GM21367 (cell line): ENCODE measurements around the gene UQCRC2.
"Not testable (repeated sequence)": the region's sequence is repeated elsewhere in the genome, so short reads cannot be mapped to it uniquely, and the experiment has no call there.

Experiments
- ATAC-seq: cut with Tn5 transposase; IDR thresholded peaks from one replicate; pipeline ENCODE4 v1.9.1; 2021; ENCODE audit not compliant: unreplicated experiment

UQCRC2 gene

DNA sequence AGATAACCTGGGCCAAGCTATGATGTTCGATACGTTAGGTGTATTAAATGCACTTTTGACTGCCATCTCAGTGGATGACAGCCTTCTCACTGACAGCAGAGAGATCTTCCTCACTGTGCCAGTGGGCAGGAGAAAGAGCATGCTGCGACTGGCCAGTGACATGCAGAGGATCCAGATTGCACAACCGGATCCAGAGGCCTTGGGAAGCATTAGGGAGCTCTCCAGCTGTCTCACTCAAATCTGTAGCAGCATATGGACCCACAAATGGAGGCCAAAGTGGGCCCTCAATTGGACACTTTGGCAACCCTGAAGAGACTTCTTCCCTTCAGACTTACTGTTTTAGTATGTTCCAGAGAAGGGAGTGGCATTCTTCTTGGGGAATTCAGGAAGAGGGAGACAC lies 26.9 kb downstream of the UQCRC2 start:
- no peak for ATAC-seq

DNA sequence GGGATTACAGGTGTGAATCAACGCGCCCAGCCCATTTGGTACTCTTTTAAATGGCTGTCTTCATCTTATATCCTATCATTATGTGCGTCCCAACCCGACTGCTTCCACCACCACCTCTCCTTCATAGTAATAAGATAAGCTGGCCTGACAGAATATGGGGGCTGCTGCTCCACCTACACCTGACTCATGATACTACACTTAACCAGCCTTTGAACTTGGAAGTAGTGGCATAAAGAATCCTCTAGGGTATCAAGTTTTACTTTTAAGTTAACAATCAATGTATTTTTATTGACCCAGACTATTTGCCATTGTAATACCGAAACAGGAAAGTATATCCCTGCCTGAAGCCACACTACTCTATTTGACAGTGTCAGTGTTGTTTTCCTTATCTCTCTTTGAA lies 28.9 kb downstream of the UQCRC2 start:
- ATAC-seq = no peak

DNA sequence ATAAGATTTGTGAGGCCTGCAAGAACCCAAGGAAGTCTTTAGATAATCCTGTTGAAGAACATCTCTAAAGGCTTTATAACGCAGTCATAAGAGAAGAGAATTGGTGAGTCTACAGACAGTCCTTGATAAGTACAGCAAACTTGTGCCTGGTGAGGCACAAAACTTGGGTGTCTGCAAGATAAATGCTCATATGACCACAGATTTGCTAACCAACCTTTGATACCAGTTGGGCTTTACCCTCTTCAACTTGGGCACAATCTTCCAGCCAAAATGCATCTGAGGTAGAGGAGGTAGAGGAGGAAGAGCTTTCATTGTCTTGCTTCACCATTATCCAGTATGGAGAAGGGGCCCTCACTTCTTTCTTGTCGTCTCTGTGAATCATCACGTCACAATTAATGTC lies 30.9 kb downstream of the UQCRC2 start:
- no peak for ATAC-seq

DNA sequence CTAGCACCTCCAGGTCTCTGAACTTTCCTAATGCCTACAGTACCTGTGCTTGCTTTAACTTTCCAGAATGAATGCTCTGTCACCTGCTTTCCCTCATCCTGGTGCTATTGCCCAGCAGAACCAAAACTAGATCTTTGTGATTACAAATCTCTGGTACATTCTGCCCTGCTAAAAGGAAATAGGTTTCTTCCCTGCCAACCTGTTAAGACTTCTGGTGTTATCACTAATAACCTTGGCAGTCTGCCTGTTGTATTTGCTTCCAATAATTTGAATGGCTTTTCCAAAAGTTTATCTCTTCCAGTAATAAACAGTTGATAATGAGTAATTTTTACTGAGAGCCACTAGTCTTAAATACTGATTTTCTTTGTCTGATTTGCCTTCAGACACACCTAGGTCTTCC lies 32.4 kb downstream of the UQCRC2 start:
- ATAC-seq = no peak

DNA sequence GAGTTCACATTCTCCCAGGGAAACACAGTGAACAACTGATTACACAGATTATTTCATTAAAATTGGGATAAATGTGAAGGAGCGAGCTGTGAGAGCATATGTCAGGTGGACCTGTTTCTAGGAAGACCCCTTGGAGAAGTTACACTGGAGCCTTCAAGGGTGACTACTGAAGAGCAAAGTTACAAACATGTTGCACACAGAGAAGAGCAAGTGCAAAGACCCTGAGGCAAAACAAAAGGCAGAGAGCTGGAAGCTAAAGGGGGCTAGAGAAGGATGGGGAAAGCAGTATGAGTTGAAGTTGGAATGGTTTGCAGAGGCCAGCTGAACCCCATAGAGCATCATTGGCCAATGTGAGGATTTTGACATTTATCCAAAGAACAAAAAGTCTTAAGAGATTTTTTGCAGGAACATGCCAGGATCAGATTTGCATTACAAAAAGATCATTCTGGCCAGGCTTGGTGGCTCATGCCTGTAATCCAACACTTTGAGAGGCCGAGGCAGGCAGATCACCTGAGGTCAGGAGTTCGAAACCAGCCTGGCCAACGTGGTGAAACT lies 33.6 kb downstream of the UQCRC2 start:
- ATAC-seq = no peak

DNA sequence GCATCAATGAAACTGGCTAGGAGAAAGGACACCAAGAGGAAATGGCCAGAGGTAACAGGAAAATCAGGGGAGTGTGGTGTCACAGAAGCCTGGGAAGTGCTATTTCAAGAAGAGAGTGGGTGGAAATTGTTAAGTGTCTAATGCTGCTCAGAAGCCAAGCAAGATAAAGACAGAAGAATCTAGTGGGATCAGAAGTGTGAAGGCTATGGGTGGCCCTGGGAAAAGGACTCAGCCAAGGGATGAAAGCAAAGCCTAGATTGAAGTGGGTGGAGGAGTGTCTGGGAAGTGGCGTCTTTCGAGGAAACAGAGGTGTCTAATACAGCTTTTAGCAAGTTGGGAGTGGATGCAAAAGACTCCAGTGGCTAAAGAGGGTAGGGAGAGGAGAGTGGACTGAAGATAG lies 34.3 kb downstream of the UQCRC2 start:
- ATAC-seq = no peak

DNA sequence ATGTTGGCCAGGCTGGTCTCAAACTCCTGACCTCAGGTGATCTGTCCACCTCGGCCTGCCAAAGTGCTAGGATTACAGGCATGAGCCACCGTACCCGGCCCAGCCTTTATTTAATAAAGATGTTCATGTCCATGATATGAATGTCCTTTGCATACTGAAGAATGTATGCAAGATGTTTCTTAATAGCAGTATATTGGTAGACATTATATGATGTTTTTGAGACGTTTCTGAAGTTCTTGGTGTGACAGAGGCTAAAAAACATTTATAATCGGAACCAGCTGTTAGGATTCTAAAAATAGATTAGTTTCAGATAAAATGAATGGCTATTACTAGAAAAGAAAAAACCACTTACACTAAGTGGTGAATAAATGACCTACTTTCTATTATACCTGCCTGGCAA lies 36.0 kb downstream of the UQCRC2 start:
- no peak for ATAC-seq

DNA sequence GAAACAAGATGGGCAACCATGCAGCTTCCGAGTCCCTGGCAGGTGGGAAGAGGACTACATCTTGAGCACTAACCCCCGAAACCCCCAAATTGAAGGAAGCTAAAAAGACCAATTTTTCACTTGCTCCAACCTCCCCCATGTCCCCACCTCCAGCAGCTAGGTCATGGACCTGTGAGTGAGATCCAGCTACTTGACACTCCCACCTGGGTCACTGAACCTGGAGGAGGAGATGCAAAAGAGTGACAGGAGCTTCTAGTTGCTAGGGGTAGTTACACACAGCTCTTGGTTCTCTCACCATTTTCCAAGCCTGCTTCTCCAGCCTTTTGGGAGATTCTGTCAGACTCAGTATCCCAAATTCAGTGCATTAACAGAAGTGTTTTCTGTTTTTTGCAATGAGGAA lies 36.6 kb downstream of the UQCRC2 start:
- ATAC-seq = no peak

DNA sequence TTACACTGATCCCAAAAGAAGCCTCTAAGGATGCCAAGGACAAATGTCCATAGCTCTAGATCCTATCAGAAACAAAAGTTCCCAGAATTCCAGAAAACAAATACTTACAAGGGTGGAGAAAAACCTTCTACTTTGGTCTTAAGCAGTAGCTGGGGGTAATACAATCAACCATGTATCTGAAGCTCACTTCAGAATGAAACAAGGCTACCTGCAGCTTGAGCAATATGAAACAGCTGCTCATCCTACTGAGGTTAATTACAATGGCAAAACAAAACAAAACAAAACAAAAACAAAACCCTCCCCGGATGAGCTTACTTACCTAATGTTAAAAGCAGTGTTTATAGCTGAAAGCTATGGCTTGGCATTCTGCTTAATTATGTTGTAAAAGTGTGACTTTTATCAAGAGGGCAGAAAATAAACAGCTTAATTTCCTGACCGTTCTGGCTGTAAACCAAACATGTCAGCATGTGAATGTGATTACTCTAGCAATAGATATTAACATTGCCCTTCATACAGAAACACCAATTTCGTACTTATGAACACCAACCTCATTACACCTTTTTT lies 37.3 kb downstream of the UQCRC2 start:
- ATAC-seq = no peak

DNA sequence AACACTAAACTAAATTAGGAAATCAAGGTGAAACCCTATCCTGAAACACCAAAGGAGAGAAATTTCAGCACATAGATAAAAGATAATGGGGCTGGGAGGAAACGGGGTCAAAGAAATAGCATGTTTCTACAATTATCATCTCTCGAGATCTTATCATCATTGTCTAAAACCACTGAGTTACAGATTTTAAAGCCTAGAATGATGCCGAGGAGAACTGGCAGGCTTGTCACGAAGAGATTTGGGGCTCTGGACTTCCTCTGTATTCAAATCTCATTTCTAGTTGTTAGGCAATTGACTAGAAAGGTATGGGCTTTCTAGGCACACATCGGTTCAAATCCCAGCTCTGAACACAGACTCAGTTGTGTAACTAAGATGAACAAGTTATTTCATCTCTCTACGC lies 38.5 kb downstream of the UQCRC2 start:
- ATAC-seq = no peak

DNA sequence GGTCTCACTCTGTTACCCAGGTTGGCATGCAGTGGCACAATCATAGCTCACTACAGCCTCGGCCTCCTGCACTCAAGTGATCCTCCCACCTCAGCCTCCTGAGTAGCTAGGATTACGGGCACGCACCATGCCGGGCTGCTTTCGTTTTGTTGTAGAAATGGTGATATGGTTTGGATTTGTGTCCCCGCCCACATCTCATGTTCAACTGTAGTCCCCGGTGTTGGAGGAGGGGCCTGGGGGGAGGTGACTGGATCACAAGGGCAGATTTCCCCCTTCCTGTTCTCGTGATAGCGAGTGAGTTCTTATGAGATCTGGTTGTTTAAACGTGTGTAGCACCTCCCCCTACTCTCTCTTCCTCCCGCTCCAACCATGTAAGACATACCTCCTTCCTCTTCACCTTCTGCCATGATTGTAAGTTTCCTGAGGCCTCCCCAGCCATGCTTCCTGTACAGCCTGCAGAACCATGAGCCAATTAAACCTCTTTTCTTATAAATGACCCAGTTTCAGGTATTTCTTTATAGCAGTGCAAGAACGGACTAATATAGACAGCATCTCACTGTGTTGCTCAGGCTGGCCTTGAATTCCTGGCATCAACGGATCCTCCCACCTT lies 41.8 kb downstream of the UQCRC2 start:
- no peak for ATAC-seq

DNA sequence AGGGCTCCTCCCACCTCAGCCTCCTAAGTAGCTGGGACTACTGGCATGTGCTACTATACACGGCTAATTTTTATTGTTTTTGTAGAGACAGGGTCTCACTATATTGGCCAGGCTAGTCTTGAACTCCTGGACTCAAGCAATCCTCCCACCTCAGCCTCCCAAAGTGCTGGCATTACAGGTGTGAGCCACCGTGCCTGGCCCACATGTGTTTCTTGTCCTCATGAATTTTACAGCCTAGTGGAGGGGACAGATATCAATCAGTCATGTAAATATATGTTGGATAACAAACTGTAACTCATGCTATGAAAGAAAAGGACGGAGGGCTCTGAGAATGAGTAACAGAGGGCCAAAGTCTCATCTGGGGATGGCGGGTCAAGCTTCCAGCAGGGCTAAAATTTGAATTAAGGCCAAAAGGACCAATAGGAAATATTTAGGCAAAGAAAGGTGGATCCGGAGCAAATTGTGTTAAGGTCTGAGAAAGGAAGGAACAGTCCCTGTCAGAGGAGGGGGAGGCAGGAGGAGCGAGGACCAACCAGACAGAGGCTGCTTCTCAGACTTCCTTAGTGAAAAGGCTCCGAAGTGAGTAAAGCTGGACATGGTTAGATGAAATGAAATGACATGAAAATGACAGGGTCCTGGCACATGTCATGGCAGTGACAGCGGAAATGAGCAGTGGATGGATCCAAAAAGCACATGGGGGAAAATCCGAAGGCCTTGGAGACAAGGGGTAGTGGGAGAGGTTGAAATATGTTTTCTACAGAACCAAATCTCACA lies 43.9 kb downstream of the UQCRC2 start:
- ATAC-seq = no peak

DNA sequence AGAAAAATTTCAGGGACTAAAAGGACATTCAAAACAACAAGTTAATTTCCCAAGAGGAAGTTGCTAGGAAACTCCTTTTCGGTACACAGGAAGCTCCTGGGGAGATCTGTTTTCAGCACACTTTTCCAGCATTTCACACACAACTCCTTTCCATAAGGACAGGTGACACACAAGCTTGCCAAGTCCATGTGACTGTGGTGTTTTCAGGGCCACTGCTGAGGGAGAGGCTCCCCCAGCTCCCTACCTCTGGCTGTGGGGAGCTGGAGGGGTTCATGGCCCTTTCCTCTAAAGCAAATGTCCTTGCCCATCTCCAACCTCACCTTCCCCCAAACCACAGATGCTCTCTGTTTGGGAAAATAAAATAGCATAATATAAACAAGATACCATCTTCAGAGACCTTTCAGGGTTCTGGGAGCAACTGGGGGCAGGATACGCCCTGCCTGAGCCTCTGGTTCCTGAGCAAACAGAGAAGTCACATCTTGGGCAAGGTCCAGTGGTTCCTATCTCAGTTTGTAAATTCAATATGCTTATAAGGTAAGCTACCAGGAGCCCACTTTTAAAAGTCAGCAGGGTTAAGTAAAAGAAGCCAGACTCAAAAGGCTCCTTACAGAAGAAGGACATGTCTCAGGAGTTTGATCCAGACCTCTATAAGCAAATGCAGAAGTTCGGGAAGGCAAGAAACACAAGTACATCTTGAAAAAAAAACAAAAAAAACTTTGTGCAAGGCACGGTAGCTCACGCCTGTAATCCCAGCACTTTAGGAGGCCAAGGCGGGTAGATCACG lies 44.7 kb downstream of the UQCRC2 start:
- no peak for ATAC-seq

DNA sequence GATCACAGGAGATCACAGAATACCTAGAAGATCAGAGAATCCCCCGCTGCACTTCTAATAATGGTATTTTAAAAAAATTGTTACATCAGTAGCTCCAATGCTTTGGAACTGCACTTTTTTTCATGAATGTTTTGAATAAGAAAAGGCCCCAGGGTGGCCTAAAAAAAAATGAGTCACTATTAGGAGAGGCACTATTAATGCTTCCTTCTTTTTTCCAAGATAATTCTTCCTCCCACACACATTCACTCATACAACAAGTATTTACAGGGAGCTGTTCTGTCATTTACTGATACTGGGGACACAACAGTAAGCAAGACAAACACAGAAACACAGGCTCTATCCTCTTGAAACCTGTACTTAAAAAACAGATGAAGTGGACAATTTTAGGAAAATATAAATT lies 48.4 kb downstream of the UQCRC2 start:
- no peak for ATAC-seq

DNA sequence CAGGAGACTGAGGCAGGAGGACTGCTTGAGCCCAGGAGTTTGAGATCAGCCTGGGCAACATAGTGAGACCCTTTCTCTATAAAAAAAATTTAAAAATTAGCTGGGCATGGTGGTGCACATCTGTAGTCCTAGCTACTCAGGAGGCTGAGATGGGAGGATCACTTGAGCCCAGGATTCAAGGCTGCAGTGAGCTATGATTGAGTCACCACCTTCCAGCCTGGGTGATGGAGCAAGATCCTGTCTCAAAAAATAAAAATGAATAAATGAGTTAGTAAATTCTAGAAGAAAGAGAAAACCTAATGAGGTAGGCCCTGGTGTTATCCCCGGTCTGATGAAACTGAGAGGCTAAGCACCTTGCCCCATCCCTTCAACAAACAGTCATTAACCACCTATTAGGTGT lies 48.9 kb downstream of the UQCRC2 start:
- not testable (repeated sequence) for ATAC-seq

DNA sequence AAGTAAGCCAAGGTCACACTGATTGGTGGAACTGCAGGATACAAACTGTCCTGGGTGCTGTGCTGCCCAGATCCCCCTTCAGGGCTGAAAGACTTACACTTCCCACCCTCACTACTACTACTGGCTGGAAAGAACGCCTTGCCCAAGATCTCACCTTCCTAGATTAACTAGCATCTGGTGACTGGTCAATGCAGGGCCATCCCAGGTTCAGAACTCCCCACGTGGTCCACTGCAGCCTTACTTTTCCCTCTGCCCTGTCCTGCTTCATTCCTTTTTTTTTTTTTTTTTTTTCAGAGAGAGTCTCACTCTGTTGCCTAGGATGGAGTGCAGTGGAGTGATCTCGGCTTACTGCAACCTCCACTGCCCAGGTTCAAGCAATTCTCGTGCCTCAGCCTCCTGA lies 50.0 kb downstream of the UQCRC2 start:
- no peak for ATAC-seq

DNA sequence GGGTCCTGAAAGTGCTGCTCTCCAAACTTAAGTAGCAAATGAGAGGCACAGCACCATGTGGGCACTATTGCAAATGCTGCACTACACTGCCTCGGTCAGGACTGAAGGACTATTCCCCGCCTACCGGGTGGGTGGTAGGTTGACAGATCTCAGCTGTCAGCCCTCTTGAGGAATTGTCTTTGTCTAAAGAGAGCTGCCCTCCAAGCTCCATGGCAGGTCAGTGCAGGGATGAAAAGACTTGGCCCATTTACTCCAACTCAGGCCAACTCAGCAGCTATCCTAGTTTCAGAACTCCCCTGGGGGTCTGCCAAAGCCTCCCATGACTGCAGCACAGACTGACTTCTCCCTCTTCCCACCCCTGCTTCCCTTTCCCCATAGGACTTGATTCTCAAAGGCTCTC lies 51.2 kb downstream of the UQCRC2 start:
- ATAC-seq = no peak

DNA sequence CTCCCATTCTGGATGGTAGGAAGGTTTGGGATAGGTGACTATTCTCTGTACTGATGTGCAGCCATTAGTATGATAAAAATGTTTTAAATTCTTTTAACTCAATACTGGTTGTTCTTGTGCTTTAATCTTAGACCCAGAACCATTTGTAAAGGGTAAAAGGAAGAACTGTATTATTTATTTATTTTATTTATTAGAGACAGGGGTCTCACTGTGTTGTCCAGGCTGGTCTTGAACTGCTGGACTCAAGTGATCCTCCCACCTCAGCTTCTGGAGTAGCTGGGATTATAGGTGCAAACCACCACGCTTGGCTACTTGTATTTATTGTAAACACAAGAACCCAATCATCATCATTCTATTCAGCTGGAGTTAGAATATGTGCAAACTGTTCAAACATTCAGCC lies 52.6 kb downstream of the UQCRC2 start:
- no peak for ATAC-seq

DNA sequence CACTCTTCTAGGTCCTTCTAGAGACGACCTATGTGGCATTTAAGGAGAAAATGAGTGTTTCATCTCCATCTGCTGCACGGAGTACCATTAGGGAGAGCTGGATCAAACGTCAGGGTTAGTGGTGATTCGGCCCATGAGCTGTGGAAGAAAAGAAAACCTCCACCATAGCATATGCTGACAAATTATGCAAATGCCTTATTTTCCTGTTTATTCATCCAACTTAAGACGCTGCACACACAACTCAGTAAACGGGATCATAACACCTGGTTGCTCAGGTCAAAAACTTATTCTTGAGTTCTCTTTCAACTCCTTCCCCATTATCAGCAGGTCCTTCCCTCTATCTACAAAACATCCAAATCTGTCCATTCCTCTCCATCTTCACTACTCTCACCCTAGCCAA lies 53.5 kb downstream of the UQCRC2 start:
- ATAC-seq = no peak

DNA sequence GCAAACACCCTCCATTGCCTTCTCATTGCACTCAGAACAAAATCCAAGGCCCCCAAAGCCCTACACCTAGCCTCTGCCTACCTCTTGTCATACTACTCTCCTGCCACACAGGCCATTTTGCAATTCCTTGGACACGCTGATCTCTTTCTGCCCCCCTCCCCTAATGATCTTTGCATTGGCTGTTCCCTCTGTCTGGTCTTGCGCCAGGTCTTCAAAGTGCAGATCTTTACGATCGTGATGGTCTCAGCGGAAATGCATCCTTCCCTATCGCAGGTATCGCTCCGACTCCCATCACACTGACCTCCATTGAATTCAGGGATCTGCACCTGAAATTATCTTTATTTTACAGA lies 54.0 kb downstream of the UQCRC2 start:
- ATAC-seq = no peak

DNA sequence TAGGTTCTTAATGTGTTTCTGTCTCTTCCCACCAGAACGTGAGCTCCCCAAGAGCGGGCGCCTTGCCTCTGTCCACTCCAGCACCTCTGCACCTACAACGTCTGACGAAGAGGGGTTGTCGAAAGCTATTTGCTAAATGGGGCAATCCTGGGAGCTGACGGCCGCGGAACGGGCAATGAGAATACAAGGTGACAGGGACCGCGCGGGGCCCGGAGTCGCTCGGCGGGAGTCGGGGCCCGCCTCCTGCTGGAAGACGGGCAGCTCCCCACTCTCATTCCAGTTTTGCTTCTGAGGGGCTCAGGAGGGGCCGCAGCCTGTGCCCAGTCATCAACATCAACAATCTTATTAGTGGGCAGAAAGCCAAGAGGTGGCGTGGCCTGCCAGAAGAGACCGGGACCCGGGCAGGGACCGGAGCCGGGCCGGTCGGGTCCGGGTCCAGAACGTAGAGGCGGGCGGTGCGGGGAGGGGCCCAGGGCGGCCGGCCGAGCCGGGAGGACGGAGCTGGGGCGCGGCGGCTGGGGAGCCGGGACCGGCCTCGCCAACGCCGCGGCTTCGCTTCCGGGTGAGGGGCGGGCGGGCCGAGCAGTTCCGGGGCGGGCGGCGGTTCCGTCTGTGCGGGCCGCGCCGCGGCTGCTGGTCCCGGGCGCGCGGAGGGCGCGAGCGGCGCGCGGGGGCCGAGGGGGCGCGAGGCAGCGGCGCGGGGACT lies 54.5 kb downstream of the UQCRC2 start, which contains the start of gene MOSMO:
Gene MOSMO (plus strand): TSS at position 603 of the 706 bp plus-strand sequence. CDS start 191 bp downstream, outside the sequence.
- no peak for ATAC-seq
